GM19463 (cell line): ENCODE results near the gene FGGY.

Experiments used
- ATAC-seq: cut with Tn5 transposase; IDR thresholded peaks from one replicate; pipeline ENCODE4 v1.9.1; 2021; ENCODE audit warnings: mild to moderate bottlenecking, moderate library complexity; ENCODE audit not compliant: unreplicated experiment

The FGGY gene

GRCh38 chr1:59502009-59502691 lies 205.3 kb downstream of the FGGY start:
- ATAC-seq: no peak

- ATAC-seq: no peak
Observed at GRCh38 chr1:59504276-59504675, 207.4 kb downstream of the FGGY start.

- no peak for ATAC-seq
Observed at GRCh38 chr1:59505596-59506028, 208.7 kb downstream of the FGGY start.

- ATAC-seq: peak; percentile 76
Observed at GRCh38 chr1:59506952-59507351, 210.1 kb downstream of the FGGY start.

GRCh38 chr1:59509341-59509875 lies 212.5 kb downstream of the FGGY start:
- ATAC-seq: no peak

- ATAC-seq: no peak
Observed at GRCh38 chr1:59510249-59510648, 213.4 kb downstream of the FGGY start.

GRCh38 chr1:59511476-59512465 lies 214.9 kb downstream of the FGGY start:
- ATAC-seq: no peak

- no peak for ATAC-seq
Observed at GRCh38 chr1:59512702-59513101, 215.8 kb downstream of the FGGY start.

- ATAC-seq: no peak
Observed at GRCh38 chr1:59514061-59514909, 217.4 kb downstream of the FGGY start.

GRCh38 chr1:59516881-59517280 lies 220.0 kb downstream of the FGGY start:
- no peak for ATAC-seq

GRCh38 chr1:59520194-59520593 lies 223.3 kb downstream of the FGGY start:
- ATAC-seq: no peak

- ATAC-seq: no peak
Observed at GRCh38 chr1:59520827-59521418, 224.0 kb downstream of the FGGY start.

GRCh38 chr1:59521456-59521855 lies 224.6 kb downstream of the FGGY start:
- no peak for ATAC-seq

GRCh38 chr1:59522925-59523505 lies 226.1 kb downstream of the FGGY start:
- no peak for ATAC-seq

GRCh38 chr1:59523745-59524450 lies 227.0 kb downstream of the FGGY start:
- no peak for ATAC-seq

GRCh38 chr1:59526240-59526639 lies 229.3 kb downstream of the FGGY start:
- ATAC-seq: no peak

GRCh38 chr1:59528471-59528870 lies 231.6 kb downstream of the FGGY start:
- ATAC-seq: no peak

GRCh38 chr1:59528900-59529299 lies 232.0 kb downstream of the FGGY start:
- ATAC-seq: no peak

GRCh38 chr1:59530119-59530518 lies 233.2 kb downstream of the FGGY start:
- ATAC-seq: no peak
